Activated T-cell treated with anti-CD3 and anti-CD28 coated beads, Interleukin-2, amount 50 U/mL, for 1 hour (primary cell): ENCODE measurements around the gene ALOX5.
"Not testable (repeated sequence)": the region's sequence is repeated elsewhere in the genome, so short reads cannot be mapped to it uniquely, and the experiment has no call there.

Experiments used
- DNase-seq: peaks from one replicate; pipeline ENCODE4 v3.0.0-alpha.2; 2020

ALOX5 gene

DNA sequence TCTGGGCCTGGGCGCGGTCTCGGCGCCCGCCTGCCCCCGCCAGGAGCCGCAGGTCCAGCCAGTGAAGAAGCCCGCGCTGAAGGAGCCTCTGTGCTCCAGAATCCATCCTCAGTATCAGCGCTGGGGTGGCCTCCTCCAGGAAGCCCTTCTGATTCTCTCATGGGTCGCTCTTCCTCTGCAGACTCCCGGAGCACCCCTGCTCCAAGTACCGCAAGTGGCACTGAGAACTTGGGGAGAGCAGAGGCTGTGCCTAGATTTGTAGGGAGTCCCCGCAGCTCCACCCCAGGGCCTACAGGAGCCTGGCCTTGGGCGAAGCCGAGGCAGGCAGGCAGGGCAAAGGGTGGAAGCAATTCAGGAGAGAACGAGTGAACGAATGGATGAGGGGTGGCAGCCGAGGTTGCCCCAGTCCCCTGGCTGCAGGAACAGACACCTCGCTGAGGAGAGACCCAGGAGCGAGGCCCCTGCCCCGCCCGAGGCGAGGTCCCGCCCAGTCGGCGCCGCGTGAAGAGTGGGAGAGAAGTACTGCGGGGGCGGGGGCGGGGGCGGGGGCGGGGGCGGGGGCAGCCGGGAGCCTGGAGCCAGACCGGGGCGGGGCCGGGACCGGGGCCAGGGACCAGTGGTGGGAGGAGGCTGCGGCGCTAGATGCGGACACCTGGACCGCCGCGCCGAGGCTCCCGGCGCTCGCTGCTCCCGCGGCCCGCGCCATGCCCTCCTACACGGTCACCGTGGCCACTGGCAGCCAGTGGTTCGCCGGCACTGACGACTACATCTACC lies at the start of gene ALOX5:
Gene ALOX5 (plus strand): TSS at position 641 of the 774 bp plus-strand sequence. CDS start 64 bp downstream, at position 705.
- peak; percentile 56 for DNase-seq

DNA sequence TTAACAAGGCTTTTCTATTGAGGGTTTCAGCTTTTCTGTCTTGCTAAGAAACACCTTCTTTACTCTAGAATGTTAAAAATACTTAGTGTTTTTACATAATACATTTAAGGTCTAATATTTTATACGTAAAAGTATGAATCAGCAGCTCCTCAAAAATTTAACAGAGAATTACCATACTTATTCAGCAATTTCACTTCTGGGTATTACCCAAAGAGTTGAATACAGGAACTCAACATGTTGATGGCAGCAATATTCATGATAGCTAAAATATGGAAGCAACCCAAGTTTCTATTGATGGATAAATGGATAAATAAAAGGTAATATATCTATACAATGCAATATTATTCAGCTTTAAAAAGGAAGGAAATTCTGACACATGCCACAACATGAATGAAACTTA lies 48.9 kb upstream of the ALOX5 start:
- DNase-seq: no peak

DNA sequence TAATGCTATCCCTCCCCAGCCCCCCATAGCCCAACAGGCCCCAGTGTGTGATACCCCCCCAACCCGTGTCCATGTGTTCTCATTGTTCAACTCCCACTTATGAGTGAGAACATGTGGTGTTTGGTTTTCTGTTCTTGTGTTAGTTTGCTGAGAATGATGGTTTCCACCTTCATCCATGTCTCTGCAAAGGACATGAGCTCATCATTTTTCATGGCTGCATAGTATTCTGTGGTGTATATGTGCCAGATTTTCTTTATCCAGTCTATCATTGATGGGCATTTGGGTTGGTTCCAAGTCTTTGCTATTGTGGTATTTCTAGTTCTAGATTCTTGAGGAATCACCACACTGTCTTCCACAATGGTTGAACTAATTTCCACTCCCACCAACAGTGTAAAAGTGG lies 47.2 kb upstream of the ALOX5 start:
- not testable (repeated sequence) for DNase-seq

DNA sequence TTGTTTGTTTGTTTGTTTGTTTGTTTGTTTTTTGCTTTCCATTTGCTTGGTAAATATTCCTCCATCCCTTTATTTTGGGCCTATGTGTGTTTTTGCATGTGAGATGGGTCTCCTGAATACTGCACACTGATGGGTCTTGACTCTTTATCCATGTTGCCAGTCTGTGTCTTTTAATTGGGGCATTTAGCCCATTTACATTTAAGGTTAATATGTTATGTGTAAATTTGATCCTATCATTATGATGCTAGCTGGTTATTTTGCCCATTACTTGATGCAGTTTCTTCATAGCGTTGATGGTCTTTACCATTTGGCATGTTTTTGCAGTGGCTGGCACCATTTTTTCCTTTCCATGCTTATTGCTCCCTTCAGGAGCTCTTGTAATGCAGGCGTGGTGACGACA lies 42.2 kb upstream of the ALOX5 start:
- DNase-seq: not testable (repeated sequence)

DNA sequence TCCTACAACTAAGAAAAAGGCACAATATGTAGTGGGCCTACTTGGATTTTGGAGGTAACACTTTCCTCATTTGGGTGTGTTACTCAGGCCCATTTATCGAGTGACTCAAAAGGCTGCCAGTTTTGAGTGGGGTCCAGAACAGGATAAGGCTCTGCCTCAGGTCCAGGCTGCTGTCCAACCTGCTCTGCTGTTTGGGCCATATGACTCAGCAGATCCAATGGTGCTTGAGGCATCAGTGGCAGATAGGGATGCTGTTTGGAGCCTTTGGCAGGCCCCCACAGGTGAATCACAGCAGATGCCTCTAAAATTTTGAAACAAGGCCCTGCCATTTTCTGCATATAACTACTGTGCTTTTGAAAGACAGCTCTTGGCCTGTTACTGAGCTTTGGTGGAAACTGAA lies 34.1 kb upstream of the ALOX5 start:
- no peak for DNase-seq

DNA sequence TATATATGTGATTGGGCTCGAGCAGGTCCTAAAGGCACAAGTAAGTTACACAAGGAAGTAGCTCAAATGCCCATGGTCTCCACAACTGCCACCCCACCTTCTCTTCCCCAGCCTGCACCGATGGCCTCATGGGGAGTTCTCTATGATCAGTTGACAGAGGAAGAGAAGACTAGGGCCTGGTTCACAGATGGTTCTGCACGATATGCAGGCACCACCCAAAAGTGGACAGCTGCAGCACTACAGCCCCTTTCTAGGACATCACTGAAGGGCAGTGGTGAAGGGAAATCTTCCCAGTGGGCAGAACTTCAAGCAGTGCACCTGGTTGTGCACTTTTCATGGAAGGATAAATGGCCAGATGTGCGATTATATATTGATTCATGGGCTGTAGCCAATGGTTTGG lies 33.6 kb upstream of the ALOX5 start:
- not testable (repeated sequence) for DNase-seq

DNA sequence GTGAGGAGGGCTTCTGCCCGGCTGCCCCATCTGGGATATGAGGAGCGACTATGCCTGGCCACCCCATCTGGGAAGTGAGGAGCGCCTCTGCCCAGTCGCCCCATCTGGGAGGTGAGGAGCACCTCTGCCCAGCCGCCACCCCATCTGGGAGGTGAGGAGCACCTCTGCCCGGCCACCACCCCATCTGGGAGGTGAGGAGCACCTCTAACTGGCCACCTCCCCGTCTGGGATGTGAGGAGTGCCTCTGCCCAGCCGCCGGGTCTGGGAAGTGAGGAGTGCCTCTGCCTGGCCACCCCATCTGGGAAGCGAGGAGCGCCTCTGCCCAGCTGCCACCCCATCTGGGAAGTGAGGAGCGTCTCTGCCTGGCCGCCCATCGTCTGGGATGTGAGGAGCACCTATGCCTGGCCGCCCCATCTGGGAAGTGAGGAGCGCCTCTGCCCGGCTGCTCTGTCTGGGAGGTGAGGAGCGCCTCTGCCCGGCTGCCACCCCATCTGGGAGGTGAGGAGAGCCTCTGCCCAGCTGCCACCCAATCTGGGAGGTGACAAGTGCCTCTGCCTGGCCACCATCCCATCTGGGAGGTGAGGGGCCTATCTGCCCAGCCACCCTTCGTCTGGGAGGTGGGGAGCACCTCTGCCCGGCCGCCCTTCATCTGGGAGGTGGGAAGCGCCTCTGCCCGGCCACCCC lies 27.2 kb upstream of the ALOX5 start:
- not testable (repeated sequence) for DNase-seq

DNA sequence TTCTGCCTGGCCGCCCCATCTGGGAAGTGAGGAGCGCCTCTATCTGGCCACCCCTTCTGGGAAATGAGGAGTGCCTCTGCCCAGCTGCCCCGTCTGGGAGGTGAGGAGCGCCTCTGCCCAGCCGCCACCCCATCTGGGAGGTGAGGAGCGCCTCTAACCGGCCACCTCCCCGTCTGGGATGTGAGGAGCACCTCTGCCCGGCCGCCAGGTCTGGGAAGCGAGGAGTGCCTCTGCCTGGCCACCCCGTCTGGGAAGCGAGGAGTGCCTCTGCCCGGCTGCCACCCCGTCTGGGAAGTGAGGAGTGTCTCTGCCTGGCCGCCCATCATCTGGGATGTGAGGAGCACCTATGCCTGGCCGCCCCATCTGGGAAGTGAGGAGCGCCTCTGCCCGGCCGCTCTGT lies 26.6 kb upstream of the ALOX5 start:
- DNase-seq: not testable (repeated sequence)

DNA sequence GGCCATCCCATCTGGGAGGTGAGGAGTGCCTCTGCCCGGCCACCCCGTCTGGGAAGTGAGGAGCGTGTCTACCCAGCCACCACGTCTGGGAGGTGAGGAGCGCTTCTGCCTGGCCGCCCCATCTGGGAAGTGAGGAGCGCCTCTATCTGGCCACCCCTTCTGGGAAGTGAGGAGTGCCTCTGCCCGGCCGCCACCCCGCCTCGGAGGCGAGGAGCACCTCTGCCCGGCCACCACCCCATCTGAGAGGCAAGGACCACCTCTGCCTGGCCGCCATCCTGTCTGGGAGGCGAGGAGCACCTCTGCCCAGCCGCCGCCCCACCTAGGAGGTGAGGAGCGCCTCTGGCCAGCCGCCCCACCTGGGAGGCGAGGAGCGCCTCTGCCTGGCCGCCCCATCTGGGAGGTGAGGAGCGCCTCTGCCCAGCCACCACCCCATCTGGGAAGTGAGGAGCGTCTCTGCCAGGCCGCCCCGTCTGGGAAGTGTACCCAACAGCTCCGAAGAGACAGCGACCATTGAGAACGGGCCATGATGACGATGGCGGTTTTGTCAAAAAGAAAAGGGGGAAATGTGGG lies 25.7 kb upstream of the ALOX5 start:
- not testable (repeated sequence) for DNase-seq

DNA sequence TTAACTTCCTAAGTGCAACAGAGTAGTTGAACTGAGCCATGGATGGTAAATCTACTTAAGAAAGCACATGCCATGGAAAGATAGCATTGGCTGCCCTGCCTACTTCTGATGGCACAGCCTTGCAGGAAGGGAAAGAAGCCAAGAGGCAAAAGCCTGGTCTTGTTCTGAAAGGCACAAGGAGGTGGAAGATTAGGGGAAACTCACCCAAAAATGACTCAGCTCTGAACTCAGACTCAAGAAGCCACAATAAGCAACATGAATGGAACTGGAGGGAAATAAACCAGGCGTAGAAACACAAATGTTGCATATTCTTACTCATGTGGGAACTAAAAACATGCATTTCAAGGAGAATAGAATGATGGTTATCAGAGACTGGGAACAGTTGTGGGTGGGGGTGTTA lies 20.8 kb upstream of the ALOX5 start:
- DNase-seq: no peak

DNA sequence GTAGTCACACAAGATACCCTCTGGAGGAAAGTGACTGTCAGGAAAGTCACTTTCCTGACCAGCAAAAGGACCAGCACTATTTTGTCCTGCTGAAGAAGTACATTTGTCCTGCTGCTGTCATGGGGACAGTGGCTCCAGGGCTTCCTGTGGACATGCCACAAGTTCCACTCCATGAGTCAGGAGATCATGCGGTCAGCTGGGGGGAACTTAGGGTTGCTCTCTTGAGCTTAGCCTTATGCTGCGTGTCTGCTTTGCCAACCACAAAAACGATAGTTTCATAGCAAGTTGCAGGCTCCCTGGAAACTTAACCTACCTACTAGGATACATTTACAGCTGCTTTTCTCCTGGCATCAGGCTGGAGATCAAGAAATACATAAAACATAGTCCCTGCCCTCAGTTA lies 19.8 kb upstream of the ALOX5 start:
- DNase-seq: no peak

DNA sequence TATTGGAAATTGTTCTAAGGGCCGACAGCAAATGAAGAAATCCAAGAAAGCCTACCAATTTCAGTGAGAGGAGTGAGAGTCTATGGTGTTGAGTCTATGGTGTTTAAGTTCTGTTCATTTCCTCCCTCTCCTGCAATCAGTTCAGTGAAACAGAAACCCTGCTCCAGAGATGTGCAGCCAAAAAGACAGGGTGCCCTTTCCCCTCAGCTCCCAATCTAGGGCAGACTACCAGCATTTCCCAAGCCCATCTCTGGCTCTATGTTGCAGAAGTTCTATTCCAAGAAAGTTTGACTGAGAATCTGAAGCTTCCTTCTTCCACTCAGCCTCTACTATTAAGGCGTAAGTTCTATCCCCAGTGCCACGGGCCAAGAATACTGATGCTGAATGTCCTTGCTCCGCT lies 18.5 kb upstream of the ALOX5 start:
- no peak for DNase-seq

DNA sequence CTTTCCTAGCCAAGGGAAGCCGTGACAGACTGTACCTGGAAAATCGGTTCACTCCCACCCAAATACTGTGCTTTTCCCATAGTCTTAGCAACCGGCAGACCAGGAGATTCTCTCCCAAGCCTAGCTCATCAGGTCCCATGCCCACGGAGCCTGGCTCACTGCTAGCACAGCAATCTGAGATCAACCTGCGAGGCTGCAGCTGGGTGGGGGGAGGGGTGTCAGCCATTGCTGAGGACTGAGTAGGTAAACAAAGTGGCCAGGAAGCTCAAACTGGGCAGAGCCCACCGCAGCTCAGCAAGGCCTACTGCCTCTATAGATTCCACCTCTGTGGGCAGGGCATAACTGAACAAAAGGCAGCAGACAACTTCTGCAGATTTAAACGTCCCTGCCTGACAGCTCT lies 15.1 kb upstream of the ALOX5 start:
- not testable (repeated sequence) for DNase-seq

DNA sequence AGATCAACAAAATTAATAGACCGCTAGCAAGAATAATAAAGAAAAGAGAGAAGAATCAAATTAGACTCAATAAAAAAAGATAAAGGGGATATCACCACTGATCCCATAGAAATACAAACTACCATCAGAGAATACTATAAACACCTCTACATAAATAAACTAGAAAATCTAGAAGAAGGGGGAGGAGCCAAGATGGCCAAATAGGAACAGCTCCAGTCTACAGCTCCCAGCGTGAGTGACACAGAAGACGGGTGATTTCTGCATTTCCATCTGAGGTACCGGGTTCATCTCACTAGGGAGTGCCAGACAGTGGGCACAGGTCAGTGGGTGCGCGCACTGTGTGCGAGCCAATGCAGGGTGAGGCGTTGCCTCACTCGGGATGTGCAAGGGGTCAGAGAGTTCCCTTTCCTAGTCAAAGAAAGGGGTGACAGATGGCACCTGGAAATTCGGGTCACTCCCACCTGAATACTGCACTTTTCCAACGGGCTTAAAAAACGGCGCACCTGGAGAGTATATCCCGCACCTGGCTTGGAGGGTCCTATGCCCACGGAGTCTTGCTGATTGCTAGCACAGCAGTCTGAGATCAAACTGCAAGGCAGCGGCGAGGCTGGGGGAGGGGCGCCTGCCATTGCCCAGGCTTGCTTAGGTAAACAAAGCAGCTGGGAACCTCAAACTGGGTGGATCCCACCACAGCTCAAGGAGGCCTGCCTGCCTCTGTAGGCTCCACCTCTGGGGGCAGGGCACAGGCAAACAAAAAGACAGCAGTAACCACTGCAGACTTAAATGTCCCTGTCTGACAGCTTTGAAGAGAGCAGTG lies 11.8 kb upstream of the ALOX5 start:
- not testable (repeated sequence) for DNase-seq

DNA sequence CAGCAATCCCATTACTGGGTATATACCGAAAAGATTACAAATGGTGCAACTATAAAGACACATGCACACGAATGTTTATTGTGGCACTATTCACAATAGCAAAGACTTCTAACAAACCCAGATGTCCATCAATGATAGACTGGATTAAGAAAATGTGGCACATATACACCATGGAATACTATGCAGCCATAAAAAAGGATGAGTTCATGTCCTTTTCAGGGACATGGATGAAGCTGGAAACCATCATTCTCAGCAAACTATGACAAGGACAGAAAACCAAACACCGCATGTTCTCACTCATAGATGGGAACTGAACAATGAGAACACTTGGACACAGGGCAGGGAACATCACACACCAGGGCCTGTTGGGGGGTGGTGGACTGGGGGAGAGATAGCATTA lies 6.4 kb upstream of the ALOX5 start:
- DNase-seq: not testable (repeated sequence)

DNA sequence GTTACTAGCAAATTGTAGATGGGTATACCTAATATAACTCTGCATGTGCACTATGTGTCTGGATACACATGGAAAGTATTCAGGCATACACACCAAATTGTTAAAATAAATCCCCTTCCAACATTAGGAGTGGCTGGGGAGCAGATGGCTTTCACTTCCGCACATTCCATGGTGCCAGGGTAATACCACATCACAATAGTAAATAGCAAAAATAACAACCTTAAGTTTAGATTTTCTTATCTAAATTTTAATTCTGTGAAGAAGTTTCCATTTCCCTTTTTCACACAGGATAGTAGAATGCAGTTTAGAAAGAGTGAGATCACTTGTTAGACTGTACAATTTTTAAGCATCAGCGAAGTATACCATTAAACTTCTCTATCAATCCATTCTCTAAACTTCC lies 5.8 kb upstream of the ALOX5 start:
- DNase-seq: no peak

DNA sequence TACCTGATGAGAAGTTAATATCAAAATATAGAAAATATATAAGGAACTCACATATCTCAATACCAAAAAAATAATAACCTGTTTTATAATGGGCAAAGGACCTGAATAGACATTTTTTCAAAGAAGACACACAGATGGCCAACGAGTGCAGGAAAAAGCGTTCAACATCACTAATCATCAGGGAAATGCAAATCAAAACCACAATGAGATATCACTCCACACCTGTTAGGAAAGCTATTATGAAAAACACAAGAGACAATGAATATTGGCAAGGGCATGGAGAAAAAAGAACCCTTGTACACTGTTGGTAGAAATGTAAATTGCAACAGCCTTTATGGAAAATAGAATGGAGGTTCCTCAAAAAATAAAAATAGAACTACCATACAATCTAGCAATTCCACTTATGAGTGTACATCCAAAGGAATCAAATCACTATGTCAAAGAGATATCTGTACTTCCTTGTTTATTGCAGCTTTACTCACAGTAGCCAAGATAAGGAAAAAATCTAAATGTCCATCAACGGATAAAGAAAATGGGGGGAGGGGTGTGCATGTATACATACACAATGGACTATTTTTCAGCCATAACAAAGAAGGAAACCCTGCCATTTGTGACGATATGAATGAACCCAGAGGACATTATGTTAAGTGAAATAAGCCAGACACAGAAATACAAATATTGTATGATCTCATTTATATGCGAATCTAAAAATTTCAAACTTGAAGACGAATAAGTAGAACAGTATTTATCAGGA lies 3.6 kb upstream of the ALOX5 start:
- no peak for DNase-seq

DNA sequence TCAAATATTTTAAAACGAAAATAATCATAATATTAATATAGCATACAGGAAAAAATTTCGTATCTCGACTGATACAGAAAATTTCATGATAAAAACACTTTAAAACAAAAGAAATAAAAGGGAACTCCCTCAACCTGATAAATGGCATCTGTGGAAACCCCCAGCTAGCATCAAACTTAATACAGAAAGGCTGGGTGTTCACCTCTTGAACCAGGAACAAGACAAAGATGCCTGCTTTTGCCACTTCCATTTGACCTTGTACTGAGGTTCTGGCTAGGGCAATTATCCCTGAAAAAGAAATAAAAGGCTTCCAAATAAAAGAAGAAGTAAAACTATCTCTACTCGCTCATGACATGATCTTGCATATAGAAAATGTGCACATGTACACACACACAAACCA lies 2.5 kb upstream of the ALOX5 start:
- DNase-seq: no peak

DNA sequence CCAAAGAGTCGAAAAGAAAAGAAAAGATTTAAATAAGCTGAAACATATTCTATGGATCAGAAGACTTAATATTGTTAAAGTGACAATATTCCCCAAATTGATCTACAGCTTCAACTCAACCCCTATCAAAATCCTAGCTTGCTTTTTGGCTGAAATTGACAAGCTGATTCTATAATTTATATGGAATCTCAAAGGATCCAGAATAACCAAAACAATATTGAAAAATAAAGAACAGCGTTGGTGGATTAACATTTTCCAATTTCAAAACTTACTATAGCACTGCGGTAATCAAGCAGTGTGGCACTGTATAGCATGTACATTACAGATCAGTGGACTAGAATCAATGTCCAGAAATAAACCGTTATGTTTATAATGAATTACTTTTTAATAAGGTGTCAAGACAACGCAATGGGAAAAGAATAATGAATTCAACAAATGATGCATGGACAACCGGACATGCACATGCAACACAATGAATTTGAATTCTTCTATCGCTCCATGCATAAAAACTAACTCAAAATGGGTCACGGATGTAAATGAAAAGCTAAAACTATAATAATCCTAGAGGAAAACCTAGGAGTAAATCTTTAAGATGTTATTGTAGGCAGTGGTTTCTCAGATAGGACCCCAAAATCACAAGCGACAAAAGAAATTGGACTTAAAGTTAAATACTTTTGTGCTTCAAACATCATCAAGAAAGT lies 1.6 kb upstream of the ALOX5 start:
- no peak for DNase-seq

DNA sequence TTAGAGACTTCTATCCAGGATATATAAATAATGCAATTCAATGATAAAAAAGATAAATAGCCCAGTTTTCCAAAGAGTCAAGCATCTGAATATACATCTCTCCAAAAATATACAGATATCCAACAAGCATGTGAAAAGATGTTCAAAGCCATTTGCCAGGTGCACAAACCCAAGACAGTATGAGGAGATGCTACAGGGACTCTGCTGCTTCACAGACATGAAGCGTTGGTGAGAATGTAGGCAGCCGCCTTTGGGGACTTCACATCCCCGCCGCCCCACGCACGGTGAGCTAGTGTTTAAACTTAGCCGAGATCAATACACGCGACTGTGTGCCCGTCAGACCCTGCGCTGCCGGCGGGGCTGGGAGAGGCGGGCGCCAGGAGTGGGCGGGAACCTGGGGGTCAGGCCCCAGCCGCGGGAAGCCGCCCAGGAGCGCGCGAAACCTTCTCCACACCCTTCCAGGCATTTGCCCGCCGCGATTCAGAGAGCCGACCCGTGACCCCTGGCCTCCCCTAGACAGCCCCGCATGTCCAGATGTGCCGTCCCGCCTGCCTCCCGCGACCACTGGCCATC lies 927 bp upstream of the ALOX5 start:
- DNase-seq: peak; percentile 36

DNA sequence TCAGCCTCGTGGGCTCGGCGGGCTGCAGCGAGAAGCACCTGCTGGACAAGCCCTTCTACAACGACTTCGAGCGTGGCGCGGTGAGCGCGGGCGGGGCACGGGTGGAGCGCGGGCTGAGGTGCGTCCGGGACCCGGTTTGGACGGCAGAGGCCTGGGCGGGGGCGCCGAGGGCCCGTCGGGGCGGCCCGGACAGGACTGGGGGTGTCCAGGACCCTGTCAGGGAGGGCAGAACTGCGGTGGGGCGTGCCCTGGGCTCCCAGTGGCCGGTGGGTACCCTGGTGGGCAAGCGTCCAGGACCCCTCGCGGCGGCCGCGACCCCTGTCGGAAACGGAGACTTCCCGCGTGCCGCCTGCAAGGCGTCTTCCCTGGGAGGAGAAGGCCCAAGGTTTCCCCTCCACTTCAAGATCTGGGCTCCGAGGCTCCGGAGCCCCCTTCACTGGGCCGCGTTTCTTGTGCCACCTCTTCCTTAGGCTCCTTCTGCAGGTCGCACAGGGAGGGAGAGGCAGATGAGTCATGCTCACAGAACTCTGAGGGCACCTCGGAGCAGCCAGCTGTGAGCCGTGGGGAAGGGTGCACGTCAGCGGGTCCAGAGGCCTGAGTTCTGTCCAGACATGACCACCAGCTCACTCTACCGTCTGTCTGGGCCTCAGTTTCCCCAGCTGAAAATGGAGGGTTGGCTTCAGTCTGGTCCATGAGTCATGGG lies 485 bp downstream of the ALOX5 start:
- DNase-seq: no peak
